Activated CD4-positive, CD25-positive, alpha-beta regulatory T cell treated with anti-CD3 and anti-CD28 coated beads, Interleukin-2, amount 50 U/mL, for 72 hours (primary cell): Measurements from ENCODE around the gene GPNMB.
"Not testable (repeated sequence)": the region's sequence is repeated elsewhere in the genome, so short reads cannot be mapped to it uniquely, and the experiment has no call there.

Experiments
- DNase-seq: peaks from one replicate; pipeline ENCODE4 v3.0.0; 2021

The GPNMB gene

GRCh38 chr7:23308754-23309153 lies 62.2 kb downstream of the GPNMB start:
- no peak for DNase-seq

- not testable (repeated sequence) for DNase-seq
Observed at GRCh38 chr7:23312141-23312540, 65.6 kb downstream of the GPNMB start.

GRCh38 chr7:23315366-23315765 lies 68.8 kb downstream of the GPNMB start:
- no peak for DNase-seq
